ENCODE data around the gene CRYBG1.

- TF ChIP-seq CTCF (IDR thresholded peaks at IDR 0.05) (no peak), POLR2A (IDR thresholded peaks at IDR 0.05) (no peak)
These were observed 78.9 kb downstream of the CRYBG1 start for GRCh38 chr6:106439459-106439858.

Data from body of pancreas (tissue), 4 donors.